Measurements from ENCODE around the gene CTTNBP2.

GRCh38 chr7:117806011-117806410 is 67.2 kb downstream of the CTTNBP2 start:
- TF ChIP-seq, protein P1, sequence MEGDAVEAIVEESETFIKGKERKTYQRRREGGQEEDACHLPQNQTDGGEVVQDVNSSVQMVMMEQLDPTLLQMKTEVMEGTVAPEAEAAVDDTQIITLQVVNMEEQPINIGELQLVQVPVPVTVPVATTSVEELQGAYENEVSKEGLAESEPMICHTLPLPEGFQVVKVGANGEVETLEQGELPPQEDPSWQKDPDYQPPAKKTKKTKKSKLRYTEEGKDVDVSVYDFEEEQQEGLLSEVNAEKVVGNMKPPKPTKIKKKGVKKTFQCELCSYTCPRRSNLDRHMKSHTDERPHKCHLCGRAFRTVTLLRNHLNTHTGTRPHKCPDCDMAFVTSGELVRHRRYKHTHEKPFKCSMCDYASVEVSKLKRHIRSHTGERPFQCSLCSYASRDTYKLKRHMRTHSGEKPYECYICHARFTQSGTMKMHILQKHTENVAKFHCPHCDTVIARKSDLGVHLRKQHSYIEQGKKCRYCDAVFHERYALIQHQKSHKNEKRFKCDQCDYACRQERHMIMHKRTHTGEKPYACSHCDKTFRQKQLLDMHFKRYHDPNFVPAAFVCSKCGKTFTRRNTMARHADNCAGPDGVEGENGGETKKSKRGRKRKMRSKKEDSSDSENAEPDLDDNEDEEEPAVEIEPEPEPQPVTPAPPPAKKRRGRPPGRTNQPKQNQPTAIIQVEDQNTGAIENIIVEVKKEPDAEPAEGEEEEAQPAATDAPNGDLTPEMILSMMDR (conservative IDR thresholded peaks at IDR 0.05 in 1 of 2, IDR thresholded peaks at IDR 0.05 in 1 of 2; ENCODE audit: low read depth in 1 of 2, low read length in 2 of 2) = no peak
- TF ChIP-seq EZH2 (IDR thresholded peaks at IDR 0.05; ENCODE audit: low read length, missing control alignments) = no peak

Measured in fibroblast of lung (primary cell).